Lung (tissue), 12 donors: ENCODE data around the gene DNAJC2. TPM values are rescaled to one million over a fixed set of nuclear protein-coding genes. Genes with fewer than 3 reads are reported as not detected.

Source experiments
- ATAC-seq: fragments of 200-7000 bp; cut with Tn5 transposase; one replicate; pipeline ENCODE4 v1.9.1; 2020; ENCODE audit warnings: moderate number of reproducible peaks; ENCODE audit not compliant: insufficient read depth, low FRiP score
- DNase-seq, 3 donors: peaks; one replicate each; pipeline ENCODE4 v3.0.0-alpha.2; 2013 to 2017
- H3K27ac ChIP-seq, 2 donors: one replicate each; pipeline ENCODE4 v1.5.1; 2013; ENCODE audit warnings: mild to moderate bottlenecking in 2 of 2, moderate library complexity in 2 of 2, control low read depth in 1 of 2, inconsistent platforms in 1 of 2, low read depth in 1 of 2, low read length in 1 of 2
- H3K27me3 ChIP-seq, 3 donors: one replicate each; pipeline ENCODE4 v1.5.1; 2013; ENCODE audit warnings: low read length in 2 of 3; ENCODE audit not compliant: control insufficient read depth in 3 of 3, insufficient read depth in 3 of 3
- H3K36me3 ChIP-seq, 4 donors: one replicate each; pipeline ENCODE4 v1.5.1; 2013; ENCODE audit warnings: low read length in 4 of 4, mild to moderate bottlenecking in 1 of 4, moderate library complexity in 1 of 4; ENCODE audit not compliant: control insufficient read depth in 4 of 4, insufficient read depth in 4 of 4
- H3K4me1 ChIP-seq, 5 donors: one replicate each; pipeline ENCODE4 v1.5.1; 2013; ENCODE audit warnings: low read length in 5 of 5, mild to moderate bottlenecking in 2 of 5, moderate library complexity in 1 of 5; ENCODE audit not compliant: control insufficient read depth in 5 of 5, insufficient read depth in 5 of 5
- H3K4me3 ChIP-seq: one replicate; pipeline ENCODE4 v1.5.1; 2013; ENCODE audit warnings: mild to moderate bottlenecking, control low read depth, moderate library complexity
- H3K9ac ChIP-seq, 2 donors: one replicate each; pipeline ENCODE4 v1.5.1; 2013; ENCODE audit warnings: low read length in 2 of 2, control low read depth in 1 of 2; ENCODE audit not compliant: insufficient read depth in 1 of 2
- H3K9me3 ChIP-seq, 4 donors: one replicate each; pipeline ENCODE4 v1.5.1; 2013; ENCODE audit warnings: low read length in 3 of 4, mild to moderate bottlenecking in 1 of 4, moderate library complexity in 1 of 4; ENCODE audit not compliant: control insufficient read depth in 4 of 4, insufficient read depth in 3 of 4
- WGBS, 2 donors: extraction: QIAGEN DNeasy Blood & Tissue Kit; methylation state at CpG; one replicate each; pipeline ENCODE4 v1.1.7; 2013; 5-methylcytosine and 5-hydroxymethylcytosine counted together
- polyA plus RNA-seq, 2 donors: library from polyadenylated mRNA; stranded (reverse); fragments of 200-250 nt; gene quantifications; one replicate each; pipeline ENCODE4 v1.2.1, GENCODE V29; 2013
- total RNA-seq, 2 donors: library from RNA; depleted of rRNA in 1 of 2; stranded (reverse); fragments of >200 nt in 1 of 2; gene quantifications; one replicate each; pipeline ENCODE4 v1.2.1, GENCODE V29; 2014 to 2021
- TF ChIP-seq, protein P1 (sequence below): IDR thresholded peaks from 2 replicates; pipeline ENCODE4 v1.5.1; 2012; ENCODE audit warnings: mild to moderate bottlenecking; ENCODE audit errors: control extremely low read depth, extremely low read depth
- donor health status: control.
- donor health status: control.
- donor health status: Bipolar disorder and iron deficiency.
- donor health status: healthy.
- donor health status: DM: yes; HTN: yes; CAD: no.

The DNAJC2 gene
- total and polyA plus RNA-seq, 4 donors, result 17.9 to 27.7 (median 20.0) TPM

DNA sequence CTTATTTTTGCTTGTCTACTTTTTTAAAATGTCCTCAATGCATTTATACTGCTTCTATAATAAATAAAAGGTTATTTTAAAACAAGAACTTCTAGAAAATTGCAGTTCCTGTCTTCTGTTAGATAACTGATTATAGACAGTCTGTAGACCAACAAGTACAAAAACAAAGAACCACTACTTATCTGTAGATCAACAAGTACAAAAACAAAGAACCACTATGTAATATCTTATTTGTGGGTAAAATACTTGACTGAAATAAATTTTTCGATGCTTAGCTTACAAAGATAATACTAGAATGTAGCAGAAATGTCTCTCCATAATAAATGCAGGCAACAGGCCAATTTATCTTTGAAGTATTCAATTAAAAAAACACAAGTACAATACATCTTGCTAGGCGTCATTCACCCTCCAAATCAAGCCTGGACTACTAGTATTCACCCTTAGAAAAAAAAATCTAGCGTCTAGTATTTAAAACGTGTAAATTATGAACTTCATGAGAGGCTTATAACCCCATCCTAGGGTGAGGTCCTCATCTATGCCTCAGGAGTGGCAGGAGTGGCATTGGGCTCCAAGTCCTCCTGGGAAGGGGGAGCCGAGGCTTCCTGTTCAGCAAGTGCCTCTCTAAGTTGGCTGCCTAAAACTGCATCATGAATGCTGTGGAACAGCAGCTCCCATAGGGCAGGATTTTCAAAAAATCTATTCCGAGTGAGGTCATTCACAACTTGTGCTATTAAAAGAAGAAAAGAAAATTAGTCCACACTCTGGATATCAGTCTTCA is 29.5 kb upstream of the DNAJC2 start:
- H3K27ac ChIP-seq, result no peak overlapping the region
- DNase-seq (no peak), ATAC-seq (no peak)
- TF ChIP-seq, protein P1, sequence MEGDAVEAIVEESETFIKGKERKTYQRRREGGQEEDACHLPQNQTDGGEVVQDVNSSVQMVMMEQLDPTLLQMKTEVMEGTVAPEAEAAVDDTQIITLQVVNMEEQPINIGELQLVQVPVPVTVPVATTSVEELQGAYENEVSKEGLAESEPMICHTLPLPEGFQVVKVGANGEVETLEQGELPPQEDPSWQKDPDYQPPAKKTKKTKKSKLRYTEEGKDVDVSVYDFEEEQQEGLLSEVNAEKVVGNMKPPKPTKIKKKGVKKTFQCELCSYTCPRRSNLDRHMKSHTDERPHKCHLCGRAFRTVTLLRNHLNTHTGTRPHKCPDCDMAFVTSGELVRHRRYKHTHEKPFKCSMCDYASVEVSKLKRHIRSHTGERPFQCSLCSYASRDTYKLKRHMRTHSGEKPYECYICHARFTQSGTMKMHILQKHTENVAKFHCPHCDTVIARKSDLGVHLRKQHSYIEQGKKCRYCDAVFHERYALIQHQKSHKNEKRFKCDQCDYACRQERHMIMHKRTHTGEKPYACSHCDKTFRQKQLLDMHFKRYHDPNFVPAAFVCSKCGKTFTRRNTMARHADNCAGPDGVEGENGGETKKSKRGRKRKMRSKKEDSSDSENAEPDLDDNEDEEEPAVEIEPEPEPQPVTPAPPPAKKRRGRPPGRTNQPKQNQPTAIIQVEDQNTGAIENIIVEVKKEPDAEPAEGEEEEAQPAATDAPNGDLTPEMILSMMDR, result no peak
- no peak overlapping the region for H3K9ac ChIP-seq
- no peaks in the 10 kb centered on the region for H3K27me3 ChIP-seq
- no peaks in the 10 kb centered on the region for H3K4me1 ChIP-seq
- H3K4me3 ChIP-seq, result no peak overlapping the region
- H3K9me3 ChIP-seq, result no peaks in the 10 kb centered on the region
- H3K36me3 ChIP-seq, result peaks cover 0 to 7% (median 2%) of the 10 kb centered on the region in 4 donors
- 61 to 73% methylated on average over 6 of the region's 6 CpGs for WGBS, 2 donors

DNA sequence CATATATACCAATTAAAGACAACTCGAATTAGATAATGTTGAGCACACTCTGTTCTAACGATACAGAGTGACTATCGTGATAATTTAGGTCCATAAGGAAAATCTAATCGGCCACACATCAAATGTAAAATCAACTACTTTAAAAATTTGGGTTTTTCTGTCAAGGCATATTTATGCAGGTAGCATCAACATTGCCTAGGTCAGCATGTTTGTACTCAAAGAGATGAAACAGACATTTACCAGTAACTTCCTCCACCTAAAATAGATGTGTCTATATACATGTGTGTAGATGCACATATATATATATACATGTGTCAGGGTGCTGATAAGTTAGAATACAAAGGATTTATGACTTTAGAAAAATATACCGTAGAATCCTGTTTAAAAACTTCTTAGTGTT is 24.9 kb upstream of the DNAJC2 start:
- WGBS, 2 donors, result 96 to 99% methylated on average over 5 of the region's 5 CpGs
- no peaks in the 10 kb centered on the region for H3K27me3 ChIP-seq
- DNase-seq, result no peak
- H3K27ac ChIP-seq, result no peak overlapping the region
- no peak overlapping the region for H3K4me3 ChIP-seq
- peaks cover 14 to 33% (median 23%) of the 10 kb centered on the region in 4 donors for H3K36me3 ChIP-seq
- H3K9ac ChIP-seq, result no peak overlapping the region
- H3K9me3 ChIP-seq, result no peaks in the 10 kb centered on the region
- H3K4me1 ChIP-seq, result no peaks in the 10 kb centered on the region
- TF ChIP-seq, protein P1, result no peak
- no peak for ATAC-seq

DNA sequence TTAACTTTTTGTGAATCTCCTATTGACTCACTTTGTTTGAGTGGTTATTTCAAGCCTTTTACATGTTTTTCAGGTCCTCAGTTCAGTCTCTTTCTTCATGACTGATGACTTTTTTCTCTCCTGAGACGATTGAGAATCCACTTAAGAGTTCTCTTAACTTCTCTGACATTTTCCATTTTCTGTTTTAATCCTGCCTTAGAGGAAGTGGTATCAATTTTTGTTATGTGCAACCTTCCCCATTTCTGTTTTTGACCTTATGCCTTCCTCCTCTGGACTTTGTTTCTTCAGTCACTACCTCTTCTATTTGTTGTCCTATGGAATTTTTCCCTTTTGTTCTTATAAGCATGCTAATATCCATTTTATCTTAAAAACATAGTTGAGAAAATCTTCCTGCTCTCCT is 5.2 kb upstream of the DNAJC2 start:
- DNase-seq (no peak), ATAC-seq (no peak)
- Histone ChIP-seq H3K36me3 (peaks cover 1 to 11% (median 5%) of the 10 kb centered on the region in 4 donors), H3K4me1 (peaks cover 0 to 28% (median 9%) of the 10 kb centered on the region in 5 donors), H3K27me3 (no peaks in the 10 kb centered on the region), H3K9me3 (no peaks in the 10 kb centered on the region), H3K9ac (no peak overlapping the region), H3K27ac (no peak overlapping the region), H3K4me3 (no peak overlapping the region)
- WGBS, 2 donors, result 35 to 38% methylated on average over 1 of the region's 1 CpG
- TF ChIP-seq, protein P1, result no peak
